Retinal pigment epithelial cell (primary cell): ENCODE data around the gene C2CD2.
"Not testable (repeated sequence)": the region's sequence is repeated elsewhere in the genome, so short reads cannot be mapped to it uniquely, and the experiment has no call there.

ENCODE experiments used
- DNase-seq: peaks from one replicate; pipeline ENCODE4 v3.0.0-alpha.2; 2010; ENCODE audit warnings: low read depth
- H3K4me3 ChIP-seq: 2 replicates; pipeline ENCODE4 v1.5.1; 2011; ENCODE audit warnings: mild to moderate bottlenecking, low read length, control low read depth, moderate library complexity
- TF ChIP-seq, protein P1 (sequence below): conservative IDR thresholded peaks from 2 replicates; pipeline ENCODE4 v1.5.1; 2011; ENCODE audit warnings: low read depth, low read length, control low read depth, inconsistent platforms

C2CD2 gene

DNA sequence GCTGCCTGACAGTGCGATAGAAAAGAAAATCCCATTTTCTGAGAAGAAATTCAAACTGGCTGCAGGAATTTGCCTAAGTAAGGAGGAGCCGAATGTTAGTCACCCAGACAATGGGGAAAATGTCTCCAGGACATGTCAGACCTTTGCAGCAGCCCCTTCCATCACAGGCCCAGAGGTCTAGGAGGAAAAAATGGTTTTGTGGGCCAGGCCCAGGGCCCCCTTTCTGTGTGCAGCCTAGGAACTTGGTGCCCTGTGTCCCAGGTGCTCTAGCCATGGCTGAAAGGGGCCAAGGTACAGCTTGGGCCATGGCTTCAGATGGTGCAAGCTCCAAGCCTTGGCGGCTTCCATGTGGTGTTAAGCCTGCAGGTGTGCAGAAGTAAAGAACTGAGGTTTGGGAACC is 41.8 kb upstream of the C2CD2 start:
- TF ChIP-seq, protein P1, sequence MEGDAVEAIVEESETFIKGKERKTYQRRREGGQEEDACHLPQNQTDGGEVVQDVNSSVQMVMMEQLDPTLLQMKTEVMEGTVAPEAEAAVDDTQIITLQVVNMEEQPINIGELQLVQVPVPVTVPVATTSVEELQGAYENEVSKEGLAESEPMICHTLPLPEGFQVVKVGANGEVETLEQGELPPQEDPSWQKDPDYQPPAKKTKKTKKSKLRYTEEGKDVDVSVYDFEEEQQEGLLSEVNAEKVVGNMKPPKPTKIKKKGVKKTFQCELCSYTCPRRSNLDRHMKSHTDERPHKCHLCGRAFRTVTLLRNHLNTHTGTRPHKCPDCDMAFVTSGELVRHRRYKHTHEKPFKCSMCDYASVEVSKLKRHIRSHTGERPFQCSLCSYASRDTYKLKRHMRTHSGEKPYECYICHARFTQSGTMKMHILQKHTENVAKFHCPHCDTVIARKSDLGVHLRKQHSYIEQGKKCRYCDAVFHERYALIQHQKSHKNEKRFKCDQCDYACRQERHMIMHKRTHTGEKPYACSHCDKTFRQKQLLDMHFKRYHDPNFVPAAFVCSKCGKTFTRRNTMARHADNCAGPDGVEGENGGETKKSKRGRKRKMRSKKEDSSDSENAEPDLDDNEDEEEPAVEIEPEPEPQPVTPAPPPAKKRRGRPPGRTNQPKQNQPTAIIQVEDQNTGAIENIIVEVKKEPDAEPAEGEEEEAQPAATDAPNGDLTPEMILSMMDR, result no peak
- H3K4me3 ChIP-seq, result no peak overlapping the region
- no peak for DNase-seq

DNA sequence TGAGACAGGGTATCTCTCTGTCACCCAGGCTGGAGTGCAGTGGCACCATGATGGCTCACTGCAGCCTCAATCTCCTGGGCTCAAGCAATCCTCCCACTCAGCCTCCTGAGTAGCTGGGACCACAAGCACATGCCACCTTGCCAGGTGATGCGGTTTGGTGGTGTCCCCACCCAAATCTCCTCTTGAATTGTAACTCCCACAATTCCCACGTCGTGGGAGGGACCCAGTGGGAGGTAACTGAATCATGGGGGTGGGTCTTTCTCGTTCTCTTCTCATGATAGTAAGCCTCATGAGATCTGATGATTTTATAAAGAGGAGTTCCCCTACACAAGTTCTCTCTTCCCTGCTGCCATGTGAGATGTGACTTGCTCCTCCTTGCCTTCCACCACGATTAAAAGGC is 40.8 kb upstream of the C2CD2 start:
- H3K4me3 ChIP-seq, DNase-seq: not testable (repeated sequence)

DNA sequence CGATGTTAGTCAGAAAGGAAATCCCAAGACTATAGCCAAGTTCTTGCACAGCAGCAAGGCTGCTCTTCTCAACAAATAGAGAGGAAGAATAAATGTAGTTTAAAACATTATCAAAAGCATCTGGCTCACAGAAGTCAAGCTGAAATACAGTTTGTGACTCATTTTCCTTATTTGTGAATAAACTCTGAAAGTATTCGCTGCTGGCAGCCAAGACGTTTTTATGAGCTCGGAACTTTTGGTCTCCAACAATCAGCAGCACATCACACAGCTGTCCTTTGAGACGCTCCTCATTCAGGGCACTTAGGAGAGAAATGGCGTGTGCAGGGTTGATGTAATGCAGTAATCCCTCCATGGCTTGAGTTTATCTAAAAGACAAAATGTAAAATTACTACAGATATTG is 39.9 kb upstream of the C2CD2 start:
- TF ChIP-seq, protein P1, result no peak
- H3K4me3 ChIP-seq, result no peak overlapping the region
- DNase-seq, result no peak

DNA sequence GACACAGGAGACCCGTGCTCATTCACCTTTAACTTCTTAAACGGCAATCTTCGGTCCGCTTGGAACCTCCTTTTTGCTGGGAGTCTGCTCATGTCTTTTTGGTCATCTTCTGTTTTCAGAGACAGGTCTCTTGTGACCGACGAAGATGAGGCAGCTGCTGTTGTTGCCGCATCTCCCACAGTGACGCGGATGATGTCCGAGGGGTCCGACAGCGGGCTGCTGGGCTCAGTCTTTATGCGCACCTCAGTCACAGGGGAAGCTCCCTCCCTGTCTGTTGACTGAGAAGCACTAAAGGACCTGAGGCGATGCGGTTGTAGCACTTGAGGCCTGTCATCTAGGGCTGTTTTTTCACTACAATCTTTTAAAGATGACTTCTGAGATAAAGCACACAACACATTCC is 38.8 kb upstream of the C2CD2 start:
- TF ChIP-seq, protein P1, result no peak

DNA sequence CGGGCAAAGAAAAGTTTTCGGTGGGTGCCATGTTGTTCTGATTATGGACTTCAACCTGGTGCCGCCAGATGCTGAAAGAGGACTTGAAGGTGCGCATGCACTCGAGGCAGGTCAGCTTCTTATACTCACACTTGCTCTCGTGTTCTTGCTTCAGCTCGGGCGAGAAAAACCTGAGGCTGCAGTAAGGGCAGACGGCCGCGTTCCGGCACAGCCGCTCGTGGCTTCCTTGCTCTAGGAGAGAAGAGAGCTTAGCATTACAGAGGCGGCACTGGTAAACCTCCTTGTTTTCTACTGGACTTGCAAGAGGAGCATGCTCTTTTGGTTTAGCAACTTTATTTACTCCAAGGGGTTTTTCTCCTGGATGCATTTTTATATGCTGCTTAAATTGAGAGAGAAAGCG is 37.8 kb upstream of the C2CD2 start:
- DNase-seq, result no peak
- TF ChIP-seq, protein P1, result no peak
- H3K4me3 ChIP-seq, result no peak overlapping the region

More for the DNA sequence above, 38.8 kb upstream of the C2CD2 start:
- no peak overlapping the region for H3K4me3 ChIP-seq
- DNase-seq, result no peak

DNA sequence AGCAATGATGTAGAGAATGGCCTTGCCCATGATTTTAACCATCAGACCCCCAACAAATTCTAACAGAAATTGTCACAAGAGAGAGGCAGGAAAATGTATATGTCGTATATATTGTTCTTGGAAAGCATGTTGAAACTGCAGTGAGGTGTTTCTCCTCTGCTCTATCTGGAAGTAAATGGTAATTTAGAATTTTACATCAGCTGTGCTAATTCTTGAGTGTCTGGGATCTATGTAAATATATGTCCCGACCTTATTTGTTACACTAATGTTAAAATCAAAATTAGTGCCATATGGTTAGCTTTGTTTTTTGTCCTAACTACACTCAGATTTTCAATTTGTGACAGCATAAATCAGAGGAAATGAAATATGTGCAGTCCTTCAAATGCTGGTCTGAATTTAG is 35.9 kb upstream of the C2CD2 start:
- no peak overlapping the region for H3K4me3 ChIP-seq
- DNase-seq, result no peak
- TF ChIP-seq, protein P1, result no peak

DNA sequence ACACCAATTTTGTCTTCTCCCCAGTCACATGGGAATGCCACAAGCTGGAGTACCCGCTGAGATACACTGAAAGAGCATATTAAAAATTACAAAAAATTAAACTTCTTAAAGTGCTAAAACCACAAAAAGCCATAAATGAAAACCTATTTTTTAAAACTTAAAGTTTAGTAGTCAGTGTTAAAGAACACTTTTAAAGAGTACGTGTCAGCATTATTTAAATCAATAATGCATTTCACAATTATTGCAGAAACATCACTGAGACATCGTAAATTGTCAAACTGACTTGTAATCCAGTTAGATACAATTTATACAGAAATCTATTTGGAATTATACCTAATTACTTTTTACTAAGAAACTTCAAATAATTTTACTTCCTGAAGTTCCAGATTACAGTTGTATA is 33.5 kb upstream of the C2CD2 start:
- TF ChIP-seq, protein P1, result no peak
- H3K4me3 ChIP-seq, result no peak overlapping the region
- DNase-seq, result no peak
